DMS 273 (cell line): Measurements from ENCODE around the gene PAOX.

ENCODE experiments used
- DNase-seq: peaks from one replicate; lab custom pipeline; 2025; ENCODE audit not compliant: unreplicated experiment; lab: John Stamatoyannopoulos, UW

Gene PAOX

DNA sequence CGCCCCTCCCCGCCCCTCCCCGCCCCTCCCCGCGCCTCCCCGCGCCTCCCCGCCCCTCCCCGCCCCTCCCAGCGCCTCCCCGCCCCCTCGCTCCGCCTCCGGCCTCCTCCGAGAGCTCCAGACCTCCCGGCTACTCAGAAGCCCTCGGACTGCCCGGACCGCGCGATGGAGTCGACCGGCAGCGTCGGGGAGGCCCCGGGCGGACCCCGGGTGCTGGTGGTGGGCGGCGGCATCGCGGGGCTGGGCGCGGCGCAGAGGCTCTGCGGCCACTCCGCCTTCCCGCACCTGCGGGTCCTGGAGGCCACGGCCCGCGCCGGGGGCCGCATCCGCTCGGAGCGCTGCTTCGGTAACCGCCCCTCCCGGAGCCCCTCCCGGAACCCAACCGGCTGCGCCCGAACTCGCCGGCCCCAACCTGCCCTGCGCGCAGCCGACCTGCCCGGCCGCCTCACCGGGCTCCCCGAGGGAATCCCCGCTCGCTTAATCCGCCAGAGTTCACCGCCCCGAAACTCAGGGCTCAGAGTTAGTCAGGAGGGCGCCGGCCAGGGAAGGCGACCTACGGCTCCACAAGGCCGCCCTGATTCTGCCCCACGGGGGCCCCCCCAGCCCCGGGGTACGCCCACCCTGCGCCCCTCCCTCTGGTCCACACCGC is at the start of gene PAOX:
TSS of gene PAOX (plus strand) at position 111 of the 649 bp plus-strand sequence. CDS start at position 166, 55 bp downstream.
- peak; percentile 71 for DNase-seq

DNA sequence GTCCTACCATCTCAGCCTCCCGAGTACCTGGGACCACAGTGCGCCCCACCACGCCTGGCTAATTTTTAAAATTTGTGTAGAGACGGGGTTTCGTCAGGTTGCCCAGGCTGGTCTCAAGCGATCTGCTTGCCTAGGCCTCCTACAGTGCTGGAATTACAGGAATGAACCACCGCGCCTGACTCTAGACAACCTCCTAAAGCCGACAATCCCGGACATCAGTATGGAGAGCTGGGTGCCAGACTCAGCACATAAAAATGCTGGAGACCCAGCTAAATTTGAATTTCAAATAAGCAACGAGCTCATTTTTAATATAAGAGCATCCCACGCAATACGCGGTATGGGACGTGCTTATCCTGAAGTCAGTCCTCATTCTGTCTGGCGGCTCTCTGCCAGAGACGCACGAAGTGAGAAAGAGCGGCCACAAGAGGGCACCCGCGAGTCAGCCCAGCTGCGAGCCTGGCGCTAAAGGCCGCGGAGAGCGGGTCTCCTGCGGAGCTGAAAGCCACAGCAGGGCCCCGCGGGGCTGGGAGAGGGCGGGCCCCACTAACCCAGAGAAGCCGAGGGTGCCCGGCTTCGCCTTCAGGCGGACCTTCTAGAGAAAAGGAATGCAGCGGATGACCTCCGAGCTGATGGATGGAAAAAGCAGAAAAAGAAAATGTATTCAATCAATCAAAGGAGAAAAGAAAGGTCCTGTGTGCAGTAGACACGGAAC is 49.4 kb upstream of the PAOX start:
- DNase-seq, result peak; percentile 91

DNA sequence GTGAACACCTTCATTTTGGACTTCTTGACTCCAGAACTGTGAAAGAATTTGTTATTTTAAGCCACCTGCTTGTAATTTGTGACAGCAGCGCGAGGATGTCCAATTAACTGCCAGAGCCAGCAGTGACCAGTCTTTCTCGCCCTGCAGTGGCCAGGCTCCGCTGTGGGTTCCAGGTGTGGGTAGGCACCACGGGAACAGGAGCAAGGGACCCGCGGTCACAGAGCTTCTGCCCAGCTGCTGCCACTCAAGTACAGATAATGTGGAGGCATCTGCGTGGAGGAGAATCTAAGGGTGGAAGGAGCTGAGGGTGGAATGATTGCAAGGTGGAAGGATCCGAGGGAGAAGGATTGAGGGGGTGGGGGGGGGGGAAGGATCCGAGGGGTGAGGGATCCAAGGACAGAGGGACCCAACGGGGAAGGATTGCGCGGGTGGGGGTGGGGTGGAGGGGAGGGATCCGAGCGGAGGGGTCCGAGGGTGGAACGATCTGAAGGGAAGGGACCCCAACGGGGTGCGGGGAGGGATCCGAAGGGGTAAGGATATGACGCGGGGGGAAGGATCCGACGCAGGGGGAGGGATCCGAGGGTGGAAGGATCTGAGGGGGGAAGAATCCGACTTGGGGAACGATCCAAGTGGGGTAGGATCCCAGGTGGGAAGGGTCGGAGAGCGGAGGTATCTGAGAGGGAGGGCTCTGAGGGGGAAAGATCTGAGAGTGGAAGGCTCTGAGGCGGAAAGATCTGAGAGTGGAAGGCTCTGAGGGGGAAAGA is 45.9 kb upstream of the PAOX start:
- DNase-seq, result no peak

DNA sequence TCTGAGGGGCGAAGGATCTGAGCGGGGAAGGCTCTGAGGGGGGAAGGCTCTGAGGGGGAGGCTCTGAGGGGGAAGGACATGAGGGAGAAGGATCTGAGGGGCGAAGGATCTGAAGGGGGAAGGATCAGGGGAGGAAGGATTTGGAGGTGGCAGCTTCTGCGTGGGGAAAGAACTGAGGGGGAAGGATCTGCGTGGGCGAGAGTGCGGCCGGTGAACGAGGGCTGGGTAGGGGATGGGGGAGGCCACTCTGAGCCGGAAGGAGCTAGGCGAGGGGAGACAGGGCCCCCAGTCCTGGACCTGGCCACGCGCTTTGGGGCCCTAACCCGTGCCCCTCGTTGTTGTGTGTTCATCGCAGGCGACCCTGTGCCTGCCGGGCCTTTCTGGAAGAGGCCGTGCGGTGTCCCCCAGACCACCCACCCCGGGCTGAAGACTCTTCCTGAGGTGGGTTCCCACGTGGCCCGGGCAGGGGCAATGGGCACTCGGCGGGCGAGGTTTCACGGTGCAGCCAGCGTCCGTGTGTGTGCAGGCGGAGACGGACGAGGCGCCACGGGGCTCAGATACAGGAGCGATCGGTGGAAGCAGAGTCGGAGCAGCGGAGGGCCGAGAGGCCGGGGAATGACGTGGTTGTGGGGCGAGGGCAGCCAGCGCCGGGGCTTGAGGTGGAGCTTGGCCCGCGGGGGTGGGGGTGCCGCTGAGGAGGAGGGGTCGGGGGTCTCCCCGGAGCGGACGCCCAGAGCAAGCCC is 44.4 kb upstream of the PAOX start:
- DNase-seq, result peak; percentile 49

DNA sequence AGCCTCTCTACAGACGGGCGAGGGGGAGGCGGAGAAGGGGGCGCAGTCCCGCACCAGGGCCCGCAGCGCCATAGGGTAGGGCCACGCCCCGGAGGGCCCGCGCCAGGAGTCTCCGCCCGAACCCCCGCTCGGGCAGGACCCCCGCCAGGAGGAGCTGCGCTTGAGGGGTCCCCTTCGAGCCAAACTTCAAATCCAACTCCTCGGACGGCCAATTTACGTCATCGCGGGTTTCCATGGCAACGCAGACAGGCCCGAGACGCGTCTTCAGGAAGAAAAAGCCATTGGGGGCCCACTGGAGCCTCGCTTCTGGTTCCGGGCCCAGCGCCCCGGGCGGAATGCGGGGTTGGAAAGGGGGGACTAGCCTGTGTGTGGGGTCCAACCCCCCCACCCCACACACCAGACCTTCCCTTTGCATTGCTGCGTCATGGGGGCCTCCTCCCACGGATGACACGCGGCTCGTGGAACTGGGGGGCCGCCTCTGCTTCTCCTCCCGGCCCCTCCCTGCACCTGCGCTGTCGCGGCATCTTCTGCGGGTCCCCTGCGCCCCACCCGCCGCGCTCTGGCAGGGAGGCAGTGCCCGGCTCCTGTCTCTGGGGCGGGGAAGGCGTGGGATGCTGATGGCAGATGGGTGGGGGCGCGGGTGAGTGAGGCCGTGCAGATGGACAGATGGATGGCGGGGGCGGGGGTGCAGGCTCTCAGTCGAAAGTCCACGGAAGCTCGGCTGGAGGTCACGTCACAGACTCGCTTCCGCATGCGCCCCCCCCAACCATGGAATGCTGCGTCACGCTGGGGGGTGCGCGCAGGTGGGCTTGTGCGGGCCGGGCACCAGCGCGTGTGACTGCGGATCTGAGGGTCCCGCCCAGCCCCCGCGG is 43.6 kb upstream of the PAOX start:
- DNase-seq, result peak; percentile 79

DNA sequence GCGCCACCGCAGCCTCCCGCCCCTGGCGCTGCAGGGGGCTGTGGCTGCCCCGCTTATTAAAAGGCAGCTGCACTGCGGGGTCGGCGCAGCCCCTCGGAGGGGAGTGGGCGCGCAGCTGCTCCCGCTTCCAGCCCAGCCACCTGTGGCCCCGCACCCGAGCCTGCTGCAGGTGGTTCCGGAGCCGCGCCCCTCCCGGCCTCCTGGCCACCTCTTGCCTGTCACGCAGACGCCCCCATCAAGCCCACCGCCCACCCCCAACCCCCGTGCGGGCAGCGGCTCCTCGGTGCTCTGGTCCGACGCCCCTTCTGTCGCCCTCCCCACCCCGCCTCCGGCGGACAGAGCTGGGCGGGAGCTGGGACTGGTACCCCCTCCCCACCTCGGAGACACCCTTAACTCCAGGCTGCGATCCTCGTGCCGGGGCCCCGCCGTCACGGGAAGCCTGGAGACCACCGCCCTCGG is 42.9 kb upstream of the PAOX start:
- no peak for DNase-seq

DNA sequence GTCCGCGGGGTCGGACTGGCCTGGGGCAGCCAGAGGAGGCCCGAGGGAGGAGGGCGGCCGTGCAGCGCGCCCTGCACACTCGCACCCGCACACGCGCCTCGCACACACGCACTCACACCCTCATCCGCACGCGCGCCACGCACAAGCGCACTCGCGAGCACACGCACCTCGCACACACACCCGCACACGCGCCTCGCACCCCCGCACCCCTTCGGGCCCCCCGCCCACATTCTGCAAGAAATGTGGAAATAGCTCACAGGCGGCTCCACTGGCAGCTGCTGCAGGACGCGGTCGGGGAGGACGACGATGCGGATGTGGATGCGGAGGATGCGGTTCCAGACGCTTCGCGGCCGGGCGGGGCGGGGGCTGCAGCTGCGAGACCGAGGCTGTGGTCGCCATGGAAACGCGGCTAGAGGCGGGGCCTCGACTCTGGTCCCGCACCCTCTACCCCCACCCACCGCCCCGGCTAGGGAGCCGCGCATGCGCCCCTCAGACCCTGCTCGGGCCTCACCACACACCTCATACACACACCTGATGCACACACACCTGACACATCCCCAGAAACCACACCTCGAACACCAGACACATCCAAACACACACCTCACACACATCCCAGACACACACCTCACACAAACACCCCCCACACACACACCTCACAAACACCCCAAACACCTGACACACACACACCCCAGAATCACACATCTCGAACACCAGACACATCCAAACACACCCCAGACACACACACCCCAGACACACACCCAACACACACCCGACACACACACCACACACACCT is 42.3 kb upstream of the PAOX start, which contains the start of gene CALY:
TSS of gene CALY (minus strand) at position 320 of the 793 bp plus-strand sequence. CDS start 7,907 bp downstream, outside the sequence.
- DNase-seq, result peak; percentile 71

DNA sequence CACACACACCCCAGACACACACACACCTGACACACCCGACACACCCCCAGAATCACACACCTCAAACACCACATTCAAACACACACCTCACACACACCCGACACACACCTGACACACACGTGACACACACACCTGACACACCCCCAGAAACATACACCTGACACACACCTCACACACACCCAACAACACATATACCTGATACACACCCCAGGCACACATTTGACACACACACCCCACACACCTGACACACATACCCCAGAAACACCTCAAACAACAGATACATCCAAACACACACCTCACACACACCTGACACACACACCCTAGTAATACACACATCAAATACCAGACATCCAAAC is 41.7 kb upstream of the PAOX start:
- no peak for DNase-seq

DNA sequence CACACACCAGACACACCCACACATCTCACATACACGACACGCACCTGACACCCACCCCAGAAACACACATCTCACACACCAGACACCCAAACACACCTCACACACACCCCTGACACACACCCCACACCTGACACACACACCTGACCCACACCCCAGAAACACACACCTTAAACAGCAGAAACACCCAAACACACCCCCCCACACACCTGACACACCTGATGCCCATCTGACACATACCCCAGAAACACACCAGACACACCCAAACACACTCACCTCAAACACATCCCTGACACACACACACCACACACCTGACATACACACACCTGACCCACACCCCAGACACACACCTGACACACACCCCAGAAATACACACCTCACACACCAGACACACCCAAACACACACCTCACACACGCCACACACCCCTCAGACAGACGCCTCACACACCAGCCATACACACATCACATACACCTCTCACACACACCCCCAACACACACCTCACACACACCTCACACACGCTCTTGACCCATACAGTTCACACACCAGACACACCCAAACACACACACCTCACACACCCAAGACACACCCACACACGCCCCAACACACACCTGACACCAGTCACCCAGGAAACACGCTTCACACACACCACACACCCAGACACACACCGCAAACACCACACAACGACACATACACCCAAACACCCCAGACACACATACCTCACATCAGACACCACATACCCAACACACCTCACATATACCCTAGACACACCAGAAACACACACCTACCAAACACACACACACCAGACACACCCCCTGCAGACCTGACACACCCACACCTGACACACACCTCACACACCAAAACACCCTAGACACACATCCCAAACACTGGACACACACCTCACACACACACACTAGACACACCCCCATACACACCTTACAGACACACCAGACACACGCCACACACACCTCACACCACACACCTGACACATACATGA is 40.7 kb upstream of the PAOX start:
- DNase-seq, result no peak

DNA sequence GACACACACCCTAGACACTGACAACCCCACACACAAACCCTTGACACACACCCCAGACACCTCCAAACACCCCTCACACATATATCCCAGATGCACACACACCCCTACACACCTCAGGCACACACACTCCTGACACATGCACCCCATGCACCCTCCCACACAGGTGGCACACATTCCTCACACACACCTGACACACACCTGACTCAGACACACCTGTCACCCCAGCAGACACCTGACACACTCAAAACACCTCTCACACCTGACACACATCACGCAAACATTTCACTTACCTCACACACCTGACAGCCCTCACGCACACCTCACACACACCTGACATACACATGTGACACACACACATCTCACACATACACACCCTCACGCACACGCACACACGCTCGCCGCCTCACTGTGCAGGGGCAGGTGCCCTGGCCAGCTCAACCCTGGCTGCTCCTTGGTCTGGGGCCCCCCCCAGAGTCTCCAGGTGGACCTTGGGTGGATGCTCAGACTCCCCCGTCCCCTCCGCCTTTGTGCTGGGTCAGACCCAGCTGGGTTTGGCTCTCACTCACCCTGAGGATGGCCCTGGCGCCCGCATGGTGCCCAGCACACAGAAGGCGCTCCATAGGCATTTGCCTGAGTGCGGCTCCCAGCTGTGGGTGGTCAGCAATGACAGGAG is 39.2 kb upstream of the PAOX start:
- DNase-seq, result no peak

DNA sequence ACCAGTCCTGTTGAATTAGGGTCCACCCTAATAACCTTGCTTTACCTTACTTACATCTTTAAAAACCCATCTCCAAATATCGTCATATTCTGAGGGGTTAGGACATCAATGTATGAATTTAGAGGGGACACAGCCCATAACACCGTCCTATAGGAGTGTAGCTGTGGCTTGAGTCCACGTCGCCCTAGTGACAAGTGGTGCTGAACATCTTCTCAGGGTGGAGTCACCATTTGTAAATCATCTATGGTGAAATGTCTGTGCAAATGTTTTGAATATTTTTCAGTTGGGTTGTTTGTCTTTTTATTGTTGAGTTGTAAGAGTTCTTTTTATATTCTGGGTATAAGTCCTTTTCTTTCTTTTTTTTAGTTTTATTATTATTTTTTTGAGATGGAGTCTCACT is 37.1 kb upstream of the PAOX start:
- DNase-seq, result no peak

DNA sequence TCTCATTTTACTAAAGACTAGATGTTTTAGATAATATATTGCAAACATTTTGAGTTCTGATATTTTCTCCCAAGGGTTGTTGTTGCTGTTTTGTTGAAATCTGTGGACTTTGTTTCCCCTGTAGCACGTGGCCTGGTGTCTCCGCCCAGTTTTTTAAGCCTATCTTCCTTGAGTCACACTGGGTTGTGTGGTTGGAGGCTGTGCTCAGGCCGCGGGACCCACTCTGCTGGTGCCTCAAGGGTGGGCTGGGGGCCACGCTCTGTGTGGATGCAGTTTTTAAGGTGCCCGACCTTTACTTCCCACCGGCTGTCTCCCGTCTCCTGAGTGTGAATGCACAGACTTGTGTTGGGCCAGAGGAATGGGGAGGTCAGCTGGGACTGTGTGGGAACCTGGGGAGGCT is 36.1 kb upstream of the PAOX start:
- no peak for DNase-seq

DNA sequence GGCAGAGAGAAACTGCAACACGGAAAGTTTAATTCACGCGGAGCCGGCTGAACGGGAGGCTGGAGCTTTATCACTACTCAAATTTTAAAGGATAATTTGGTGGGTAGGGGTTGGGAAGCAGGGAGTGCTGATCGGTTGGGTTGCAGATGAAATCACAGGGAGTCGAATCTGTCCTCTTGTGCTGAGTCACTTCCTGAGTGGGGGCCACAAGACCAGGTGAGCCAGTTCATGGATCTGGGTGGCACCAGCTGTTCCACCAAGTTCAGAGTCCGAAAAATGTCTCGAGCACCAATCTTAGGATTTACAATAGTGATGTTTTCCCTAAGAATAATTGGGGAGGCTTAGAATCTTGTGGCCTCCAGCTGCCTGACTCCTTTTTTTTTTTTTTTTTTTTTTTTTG is 35.5 kb upstream of the PAOX start:
- no peak for DNase-seq

DNA sequence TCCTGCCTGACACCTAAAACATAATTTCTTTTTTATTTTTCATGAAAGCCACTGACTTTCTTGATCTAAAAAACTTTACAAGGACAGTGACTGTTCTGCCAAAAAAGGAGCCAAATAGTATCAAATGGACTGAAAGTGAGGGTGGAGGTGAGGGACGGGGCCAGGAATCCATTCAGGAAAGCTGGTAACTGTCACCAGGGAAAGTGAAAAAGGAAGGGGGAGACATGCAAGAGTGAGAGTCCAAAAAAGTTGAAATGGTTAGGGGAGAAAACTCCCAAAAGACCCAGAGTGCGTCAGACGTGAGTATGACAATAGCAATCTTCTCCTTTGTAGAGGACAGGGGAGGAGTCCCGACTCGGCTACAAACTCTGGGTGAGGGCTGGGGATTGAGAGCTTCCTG is 34.8 kb upstream of the PAOX start:
- no peak for DNase-seq

DNA sequence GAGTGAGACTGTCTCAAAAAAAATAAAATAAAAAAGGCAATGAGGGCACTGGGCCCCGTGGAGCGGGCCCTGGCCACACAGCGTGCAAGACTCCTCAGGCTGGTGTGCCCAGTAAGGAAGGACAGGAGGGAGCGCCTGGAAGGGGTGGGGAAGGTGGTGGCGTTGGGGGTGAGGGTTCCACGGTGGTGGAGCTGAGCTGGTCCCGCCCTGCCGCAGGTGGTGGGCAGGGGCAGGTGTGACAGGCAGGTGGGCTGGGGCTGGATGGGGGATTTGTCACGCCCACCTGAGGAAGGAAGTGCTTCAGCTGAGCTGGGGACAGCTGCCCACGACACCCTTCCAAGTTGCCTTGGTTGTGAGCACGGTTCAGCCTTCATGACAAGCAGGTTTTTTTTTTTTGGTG is 32.6 kb upstream of the PAOX start:
- DNase-seq, result no peak

DNA sequence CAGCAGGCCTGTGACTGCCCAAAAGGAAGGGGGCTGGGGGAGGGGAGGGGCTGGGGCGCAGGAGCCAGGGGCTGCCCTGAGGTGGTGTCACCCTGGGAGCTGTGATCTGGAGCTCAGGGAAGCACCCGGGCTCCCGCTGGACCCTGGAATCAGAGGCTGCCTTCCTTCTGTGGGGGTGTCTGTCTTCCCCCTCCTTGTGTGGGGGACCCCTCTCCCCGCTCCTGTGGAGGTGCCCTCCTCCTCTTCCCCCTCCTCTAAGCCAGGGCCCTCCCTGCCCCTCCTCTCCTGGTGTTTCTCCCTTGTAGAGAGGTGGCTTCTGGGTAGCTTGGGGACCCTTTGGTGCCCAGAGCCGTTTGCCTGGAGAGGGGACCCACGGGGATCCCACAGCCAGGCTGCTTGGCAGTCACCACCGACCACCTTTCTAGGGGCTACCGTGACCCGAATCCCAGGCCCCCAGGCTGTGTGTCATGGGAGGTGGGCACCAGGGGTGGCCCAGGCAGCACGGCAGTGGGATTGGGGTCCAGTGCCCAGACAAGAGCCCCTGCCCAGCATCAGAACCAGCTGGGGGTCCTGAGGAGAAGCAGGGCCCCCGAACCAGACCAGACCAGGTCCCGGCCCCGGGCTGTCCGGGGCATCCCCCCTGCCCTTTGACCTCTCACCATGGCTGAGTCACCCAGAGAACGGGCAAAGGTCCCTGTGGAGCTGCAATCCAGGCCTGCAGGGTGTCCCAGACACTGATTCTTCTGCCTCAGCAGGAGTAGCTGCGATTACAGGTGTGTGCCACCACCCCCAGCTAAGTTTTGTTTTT is 31.1 kb upstream of the PAOX start:
- DNase-seq, result no peak

DNA sequence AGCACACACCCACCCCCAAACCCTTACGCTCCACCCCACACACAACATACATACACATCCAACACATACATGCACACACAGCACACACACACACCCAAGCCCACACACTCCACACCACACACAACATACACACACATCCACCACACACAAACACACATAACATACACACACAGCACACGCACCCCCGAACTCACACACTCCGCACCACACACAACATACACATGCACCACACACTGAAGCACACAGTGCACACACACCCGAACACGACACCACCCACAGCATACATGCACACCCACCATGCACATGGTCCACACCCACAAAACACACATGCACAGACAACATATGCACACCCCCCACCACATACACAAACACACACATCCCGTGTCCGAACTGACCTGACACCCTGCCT is 29.9 kb upstream of the PAOX start:
- DNase-seq, result no peak
